Stimulated activated naive CD8-positive, alpha-beta T cell treated with anti-CD3 and anti-CD28 coated beads, Interleukin-15, Interleukin-2, amounts not matched to agents 100 U/mL and 50 U/mL, for 24 hours (primary cell): ENCODE measurements around the gene CGNL1.

Experiments
- ATAC-seq: fragments of 150-1000 bp; cut with Tn5 transposase; one replicate; pipeline ENCODE4 v1.10.0; 2021
- DNase-seq: peaks from one replicate; pipeline ENCODE4 v3.0.0; 2021

CGNL1 gene

DNA sequence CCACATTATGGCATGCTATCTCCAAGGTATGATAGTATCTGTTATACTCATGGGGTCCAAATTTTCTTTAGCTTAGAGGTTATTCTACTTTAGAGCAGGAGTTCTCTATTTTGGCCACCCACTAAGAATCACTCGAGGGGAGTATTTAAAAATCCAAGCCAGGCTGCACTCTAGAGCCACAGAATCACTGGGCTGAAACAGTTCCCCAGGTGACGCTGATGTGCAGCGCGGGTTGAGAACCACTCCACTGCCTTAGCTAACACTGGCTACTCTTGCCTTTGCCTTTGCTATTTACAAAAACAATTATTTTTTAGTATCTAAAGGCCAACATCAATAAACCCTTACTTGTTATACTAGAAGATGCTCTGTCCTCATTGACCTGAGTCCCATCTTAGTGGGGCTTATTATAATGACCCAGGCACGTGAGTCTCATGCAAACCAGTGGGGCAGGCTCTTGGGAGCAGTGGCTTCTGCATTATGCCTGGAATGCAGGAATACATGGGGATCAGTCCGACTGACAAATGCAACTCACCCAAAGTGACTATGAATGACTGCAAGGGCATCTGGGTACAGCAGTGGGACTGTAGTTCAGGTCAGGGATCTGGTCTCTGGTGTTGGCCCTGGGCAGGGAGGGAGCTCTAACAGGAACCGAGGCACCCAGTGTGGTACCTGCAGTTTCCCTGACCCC is 21.7 kb upstream of the CGNL1 start:
- ATAC-seq (no peak), DNase-seq (no peak)

DNA sequence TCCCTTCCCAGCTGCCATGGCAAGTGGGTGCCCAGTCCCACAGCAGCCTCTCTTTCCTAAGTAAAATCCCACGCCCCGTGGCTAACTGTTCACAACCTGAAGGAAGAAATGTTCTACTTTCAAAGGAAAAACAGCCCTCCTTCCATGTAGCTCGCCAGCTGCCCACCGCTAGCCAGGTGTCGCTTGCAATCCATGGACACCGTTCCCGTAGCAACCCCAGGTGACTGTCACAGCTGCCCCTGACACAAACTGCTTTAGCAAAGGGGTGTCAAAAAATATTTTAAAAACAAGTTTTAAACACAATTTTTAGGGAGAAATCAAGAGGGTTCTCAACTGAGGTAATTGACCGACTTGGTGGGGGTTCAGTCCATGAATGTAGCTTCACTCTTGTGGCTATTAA is 21.0 kb upstream of the CGNL1 start:
- no peak for DNase-seq
- ATAC-seq: no peak

DNA sequence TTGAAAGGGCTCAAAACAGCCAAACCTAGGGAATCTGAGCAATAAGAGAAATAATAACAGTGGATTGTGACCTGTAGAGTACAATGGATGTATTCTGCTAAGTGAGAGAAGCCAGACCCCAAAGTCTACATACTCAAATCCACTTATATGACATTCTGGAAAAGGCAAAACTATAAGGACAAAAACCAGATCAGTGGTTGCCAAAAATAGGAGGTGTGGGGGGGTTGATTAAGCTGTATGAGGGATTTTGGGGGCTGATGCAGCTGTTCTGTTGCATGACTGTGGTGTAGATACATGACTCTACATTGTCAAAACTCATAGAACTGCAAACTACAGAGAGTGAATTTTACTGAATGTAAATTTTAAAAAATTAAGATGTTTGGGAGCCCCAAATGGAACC is 20.1 kb upstream of the CGNL1 start:
- DNase-seq: no peak
- ATAC-seq: no peak

GRCh38 chr15:57356636-57357035 is 19.7 kb upstream of the CGNL1 start:
- DNase-seq: no peak
- no peak for ATAC-seq

DNA sequence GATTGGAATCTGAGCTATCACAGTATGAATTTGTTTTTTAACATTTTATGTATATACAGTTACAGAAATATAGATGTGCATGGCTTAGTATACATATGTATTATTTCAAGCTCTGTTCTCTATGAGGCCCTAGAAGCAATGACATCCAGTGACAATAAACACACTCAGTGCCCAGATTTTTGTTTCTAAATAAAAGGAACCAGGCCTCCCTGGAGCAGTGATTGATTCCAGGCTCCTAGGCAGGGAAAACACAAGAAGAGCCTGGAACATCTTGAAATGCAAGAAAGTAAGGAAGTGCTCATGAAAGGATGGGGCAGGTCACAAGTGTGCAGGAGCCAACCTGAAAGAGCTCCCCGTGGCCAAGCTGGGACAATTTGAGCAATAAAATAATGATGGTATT is 18.5 kb upstream of the CGNL1 start:
- ATAC-seq: no peak
- DNase-seq: no peak

DNA sequence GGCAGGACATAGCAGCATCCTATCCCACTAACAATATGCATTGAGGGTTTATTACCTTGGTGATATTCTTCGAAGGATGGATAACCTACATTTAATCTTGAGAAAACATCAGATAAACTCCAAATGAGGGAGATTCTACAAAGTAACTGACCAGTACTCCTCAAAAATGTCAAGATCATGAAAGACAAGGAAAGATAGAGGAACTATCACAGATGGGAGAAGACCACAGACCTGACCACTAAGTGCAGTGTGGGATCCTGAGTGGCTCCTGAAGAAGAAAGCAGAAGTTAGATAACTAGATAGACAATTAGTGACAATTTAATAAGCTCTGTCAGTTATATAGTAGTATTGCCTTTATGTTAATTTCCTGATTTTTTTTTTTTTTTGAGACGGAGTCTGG is 17.7 kb upstream of the CGNL1 start:
- DNase-seq (no peak), ATAC-seq (no peak)

DNA sequence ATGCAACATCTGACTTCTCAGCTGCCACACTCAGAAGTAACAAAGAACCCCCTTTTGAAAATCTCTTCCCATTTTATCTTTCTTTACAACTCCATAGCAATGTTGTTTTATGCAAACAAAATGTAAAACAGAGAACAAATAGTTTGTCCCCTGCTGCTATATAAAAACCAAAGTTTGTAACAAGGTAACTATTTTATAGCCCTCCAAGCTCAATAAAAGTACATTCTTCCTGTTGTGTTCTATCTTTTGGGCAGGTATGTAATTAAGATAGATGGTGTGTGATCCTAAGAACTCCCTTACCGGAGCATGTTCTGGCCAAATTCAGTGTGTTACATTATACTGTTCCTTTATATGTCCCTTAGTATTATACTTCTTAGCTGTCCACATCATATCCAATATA is 12.6 kb upstream of the CGNL1 start:
- ATAC-seq: no peak

DNA sequence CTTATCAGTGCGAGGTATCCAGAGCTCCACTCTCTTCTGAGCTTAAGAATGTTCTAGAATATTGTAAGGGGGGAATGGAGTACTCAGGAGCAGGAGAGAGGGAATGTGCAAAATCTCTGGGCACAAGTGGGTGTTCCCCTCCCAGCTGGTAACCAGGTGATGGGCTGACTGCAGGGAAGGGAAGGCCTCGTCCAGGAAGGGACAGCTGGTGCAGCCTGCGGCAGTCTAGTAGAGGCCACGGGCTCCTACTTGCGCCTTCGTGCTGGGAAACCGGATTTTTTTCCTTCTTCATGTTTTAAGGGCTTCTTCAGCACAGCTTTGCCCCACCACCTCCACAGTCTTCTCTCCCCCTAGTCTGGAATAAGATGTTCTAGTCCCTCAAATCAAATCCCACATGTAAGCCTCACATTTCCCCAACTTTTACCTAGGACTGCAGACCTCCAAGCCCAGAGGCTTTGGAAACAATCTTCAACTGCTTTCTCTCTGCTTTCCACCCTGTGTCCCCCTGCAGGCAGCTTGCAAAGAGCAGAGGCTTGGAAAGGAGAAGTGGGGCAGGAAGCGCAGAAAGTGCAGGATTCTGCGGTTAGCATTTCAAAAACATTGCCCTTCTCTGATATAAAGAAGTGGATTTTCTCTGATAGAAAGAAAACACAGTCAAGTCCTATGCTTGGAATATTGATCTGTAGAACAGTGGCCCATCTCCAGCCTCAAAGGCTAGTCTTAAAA is 11.9 kb upstream of the CGNL1 start:
- DNase-seq (no peak), ATAC-seq (no peak)

More for the DNA sequence above, 12.6 kb upstream of the CGNL1 start:
- DNase-seq: no peak

DNA sequence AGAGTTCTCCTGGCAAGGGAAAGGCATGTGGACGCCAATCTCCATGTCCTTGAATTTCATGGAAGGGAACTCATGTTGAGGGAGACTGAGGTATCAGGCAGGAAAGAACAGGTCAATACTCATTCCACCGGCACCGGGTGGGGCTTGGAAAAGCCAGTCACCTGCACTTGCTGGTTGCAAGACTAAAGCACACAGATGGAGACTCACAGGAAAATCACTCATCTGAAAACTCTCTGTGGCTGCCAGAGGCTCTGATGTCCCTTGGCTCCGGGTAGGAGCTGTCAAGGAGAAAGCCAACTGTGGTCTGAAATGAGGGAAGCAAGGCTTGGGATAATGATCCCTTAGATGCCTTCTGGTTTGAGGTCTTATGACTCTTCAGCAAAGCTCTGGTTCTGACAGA is 8.7 kb upstream of the CGNL1 start:
- DNase-seq: no peak

GRCh38 chr15:57370929-57371328 is 5.4 kb upstream of the CGNL1 start:
- ATAC-seq: no peak
- no peak for DNase-seq

More for the DNA sequence above, 8.7 kb upstream of the CGNL1 start:
- ATAC-seq: no peak

DNA sequence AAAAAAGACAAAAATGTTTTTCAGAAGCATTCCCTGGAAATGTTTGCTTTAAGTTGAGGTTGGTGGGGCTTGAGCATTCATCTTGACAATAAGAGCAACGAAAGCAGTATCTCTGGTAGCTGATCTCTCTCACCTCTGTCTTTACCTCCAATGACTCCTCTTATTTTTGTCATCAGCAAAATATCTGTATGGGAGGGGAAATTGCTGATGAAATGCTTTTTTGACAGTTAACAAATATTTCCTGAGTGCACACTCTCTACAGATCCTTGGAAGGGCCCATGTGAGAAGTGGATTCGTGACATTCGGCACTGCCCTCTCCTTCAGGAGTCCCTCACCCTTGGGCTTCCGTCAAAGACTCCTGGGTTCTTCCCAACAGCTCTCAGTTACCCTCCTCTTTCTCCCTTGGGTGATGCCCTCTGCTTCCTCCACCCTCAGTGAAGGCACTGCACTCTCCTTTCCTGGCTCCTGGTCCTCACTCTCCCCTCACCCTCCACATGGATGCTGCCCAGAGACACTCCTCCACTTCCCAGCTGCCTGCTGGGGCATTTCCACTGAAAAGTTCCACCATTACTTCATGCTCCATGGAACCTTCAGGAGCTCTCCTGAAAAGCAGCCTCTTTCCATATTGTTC is 2.9 kb upstream of the CGNL1 start:
- ATAC-seq (no peak), DNase-seq (no peak)

GRCh38 chr15:57373882-57374276 is 2.4 kb upstream of the CGNL1 start:
- ATAC-seq (no peak), DNase-seq (no peak)

DNA sequence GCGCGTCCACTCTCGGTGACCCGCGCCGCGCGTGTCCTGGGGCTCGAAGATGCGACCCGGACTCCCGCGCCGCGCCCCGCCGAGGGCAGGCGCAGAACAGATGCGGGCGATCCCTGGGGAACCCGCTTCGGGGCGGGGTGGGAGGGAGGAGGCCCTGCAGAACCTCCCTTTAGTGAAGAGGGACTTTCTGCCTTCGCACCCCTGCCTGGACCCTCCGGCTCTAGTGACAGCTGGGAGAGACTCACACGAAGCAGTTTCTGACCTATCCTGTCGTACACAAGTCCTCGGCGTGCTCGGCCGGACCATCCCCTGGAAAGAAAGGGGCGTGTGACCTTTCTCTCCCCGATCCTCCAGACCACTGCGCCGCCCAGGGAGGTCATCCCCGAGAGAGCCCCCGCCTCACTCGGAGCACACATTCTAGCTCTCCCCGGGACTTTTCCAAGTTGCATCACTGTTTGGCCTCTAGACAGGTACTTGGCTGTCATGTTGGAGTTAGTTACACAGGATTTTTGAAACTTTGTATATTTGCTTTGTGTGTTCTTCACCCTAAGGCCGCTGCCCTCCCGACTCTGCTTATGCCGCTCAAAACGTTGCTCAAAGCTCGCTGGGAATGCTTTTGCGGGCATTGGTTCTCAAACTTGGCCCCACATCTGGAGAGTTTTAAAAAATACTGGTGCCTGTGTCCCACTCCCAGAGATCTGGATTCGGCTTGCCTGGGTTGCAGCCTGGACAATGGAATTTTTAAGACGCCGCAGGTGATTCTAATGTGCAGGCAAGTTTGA is 582 bp downstream of the CGNL1 start:
- DNase-seq (peak; percentile 7), ATAC-seq (no peak)

DNA sequence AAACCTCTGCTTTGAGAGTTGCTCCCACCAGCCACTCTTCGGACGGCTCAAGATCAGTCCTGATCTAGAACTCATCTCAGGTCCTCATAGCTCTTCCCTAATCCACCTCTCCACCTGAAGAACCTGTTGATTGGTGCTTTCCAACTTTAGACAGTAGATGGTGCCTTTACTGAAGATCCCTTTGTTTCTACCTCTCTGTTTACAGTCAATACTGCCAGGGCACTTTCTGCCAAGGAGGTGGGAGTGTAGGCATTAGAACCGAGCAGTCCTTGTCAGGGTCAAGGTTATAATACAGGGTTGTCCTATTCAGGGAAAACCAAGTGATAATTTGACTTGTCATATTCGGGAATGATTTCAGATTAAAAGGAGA is 1.2 kb downstream of the CGNL1 start:
- no peak for ATAC-seq
- no peak for DNase-seq

GRCh38 chr15:57379487-57379886 is 3.2 kb downstream of the CGNL1 start:
- no peak for DNase-seq
- ATAC-seq: no peak

DNA sequence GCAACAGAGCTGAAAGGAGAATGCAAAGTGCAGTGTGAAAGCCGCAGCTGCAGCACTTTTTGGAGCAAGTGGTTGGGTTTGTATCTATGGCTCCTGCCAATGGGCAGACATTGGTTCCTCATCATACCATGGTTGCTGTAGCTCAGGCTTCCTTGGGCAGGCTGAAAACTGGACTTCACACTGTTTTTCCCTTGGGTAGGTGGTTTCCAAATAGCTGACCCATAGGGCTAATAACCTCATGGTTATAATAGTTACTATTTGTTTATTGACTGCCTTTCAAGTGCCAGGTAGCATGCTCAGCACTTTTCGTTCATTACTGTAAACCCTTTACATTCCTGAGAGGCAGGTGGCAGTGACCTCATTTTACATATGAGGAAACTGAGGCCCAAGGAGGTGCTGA is 4.5 kb downstream of the CGNL1 start:
- DNase-seq (no peak), ATAC-seq (no peak)

DNA sequence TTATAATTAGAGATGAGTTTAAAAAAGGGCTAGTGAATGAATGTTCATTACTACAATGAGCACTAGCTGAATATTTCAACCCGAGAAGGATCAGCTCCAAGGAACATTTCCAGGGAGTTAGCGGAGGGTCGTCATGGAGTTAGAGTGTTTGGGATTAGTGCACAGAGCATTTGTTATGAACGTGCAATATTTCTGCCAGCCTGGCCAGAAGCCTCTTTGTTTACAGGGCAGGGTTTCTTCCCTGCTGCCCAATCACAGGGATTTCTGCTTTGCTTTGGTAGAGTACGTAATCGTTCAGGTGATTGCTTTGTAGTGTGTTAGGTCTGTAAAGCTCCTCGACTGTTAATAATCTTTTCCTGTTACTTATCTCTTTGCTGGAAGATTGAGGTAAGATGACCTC is 5.9 kb downstream of the CGNL1 start:
- no peak for DNase-seq
- no peak for ATAC-seq

DNA sequence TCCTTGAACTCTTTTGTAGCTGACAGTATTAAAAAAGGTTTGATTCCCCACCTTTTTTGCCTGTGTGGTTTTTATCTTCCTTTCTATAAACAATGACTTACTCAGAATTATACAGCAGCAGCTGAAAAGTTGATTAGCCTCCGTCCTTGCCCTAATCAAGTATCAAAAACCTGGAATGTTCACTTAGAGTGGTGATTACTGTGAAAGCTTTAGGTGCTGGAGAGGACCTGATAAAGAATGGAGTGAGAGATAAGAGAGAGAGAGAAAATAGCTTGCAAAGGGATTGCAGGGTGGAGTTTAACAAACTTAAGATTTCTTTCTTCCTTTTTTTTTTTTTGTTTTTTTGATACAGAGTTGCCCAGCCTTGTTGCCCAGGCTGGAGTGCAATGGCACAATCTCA is 6.7 kb downstream of the CGNL1 start:
- ATAC-seq (no peak), DNase-seq (no peak)

DNA sequence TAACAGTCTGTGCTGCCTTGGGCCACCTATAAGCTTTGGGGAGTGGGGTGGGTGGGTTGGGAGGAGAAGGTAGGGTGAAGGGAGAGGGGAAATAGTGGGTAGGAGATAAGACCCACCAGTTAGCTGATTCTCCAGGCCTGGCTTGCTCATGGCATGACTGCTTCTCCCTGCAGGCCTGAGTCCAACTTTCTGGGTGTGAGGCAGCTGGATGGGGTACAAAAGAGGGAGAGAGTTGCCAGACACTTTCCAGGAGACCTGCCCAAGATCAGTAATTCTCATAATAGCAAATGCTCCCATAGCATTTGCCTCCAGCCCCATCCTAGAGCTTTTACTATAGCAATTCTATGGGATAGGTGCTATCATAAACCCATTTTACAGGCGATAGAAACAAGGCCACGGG is 7.7 kb downstream of the CGNL1 start:
- no peak for DNase-seq
- no peak for ATAC-seq

DNA sequence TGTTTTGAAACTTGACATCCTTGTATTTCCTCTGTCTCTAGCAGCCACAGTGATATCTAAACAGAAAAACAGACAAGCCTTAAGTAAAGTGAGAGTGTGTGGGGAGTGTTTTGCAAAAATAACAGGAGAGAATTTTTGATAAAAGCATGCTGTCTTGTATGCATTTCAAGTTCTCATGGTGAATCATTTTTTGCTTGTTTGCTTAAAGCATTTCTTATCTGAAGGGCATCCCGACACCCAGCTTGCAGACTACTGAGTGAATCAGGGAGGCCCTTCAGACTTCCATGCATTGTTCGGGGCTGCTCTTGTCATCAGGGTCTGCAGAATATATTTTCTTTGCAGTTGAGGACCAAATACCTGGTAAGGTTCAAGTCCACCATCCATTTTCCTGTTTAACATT is 8.5 kb downstream of the CGNL1 start:
- no peak for DNase-seq
- ATAC-seq: no peak

GRCh38 chr15:57385923-57386390 is 9.7 kb downstream of the CGNL1 start:
- ATAC-seq: no peak
- DNase-seq: no peak

GRCh38 chr15:57386976-57387375 is 10.7 kb downstream of the CGNL1 start:
- ATAC-seq (no peak), DNase-seq (no peak)

DNA sequence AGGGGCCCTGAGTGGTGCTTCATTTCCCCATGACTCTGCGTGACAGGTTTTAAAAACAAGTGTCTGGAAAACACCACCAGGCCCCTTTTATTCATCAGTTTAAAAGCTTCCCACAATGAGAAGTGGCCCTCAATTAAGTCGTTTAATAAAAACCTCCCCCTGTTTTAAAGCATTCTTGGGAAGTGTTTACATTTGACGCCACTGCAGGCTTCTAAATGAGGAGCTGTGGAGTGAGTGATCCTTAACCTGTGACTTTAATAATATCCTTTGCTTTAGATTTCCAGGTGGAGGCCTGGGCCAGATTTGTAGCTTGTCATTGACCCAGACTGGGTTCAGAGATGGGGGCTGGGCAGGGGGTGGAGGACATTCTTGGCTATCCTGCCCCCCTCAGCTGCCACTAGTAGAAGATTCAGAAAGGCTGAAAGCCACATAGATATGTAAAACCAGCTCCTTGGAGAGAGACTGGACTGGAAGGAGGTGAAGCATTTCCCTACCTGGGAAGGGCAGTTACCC is 11.3 kb downstream of the CGNL1 start:
- ATAC-seq (no peak), DNase-seq (no peak)
